Measurements from ENCODE around the gene CADPS. TPM values are rescaled to one million over a fixed set of nuclear protein-coding genes. Genes with fewer than 3 reads are reported as not detected.
A peak's percentile ranks its signal among the peaks of the same experiment; 100 is the strongest.

Gene CADPS
- total and polyA plus RNA-seq, 4 donors = 0.13 to 3.6 (median 0.49) TPM

GRCh38 chr3:62567097-62568021 lies 307.9 kb downstream of the CADPS start:
- Histone ChIP-seq H3K9ac (ENCODE audit: insufficient read depth in 1 of 2, low read length in 2 of 2) (no peak overlapping the region), H3K4me1 (ENCODE audit: control insufficient read depth in 5 of 5, insufficient read depth in 5 of 5, low read length in 5 of 5) (peaks cover 0 to 5% (median 0%) of the 10 kb centered on the region in 5 donors), H3K27me3 (ENCODE audit: control insufficient read depth in 3 of 3, insufficient read depth in 3 of 3, low read length in 2 of 3) (peaks cover 0 to 2% (median 0%) of the 10 kb centered on the region in 3 donors), H3K4me3 (no peak overlapping the region), H3K27ac (ENCODE audit: low read depth in 1 of 2, low read length in 1 of 2) (peak overlapping the region in 1 of 2 donors; percentile 64), H3K9me3 (ENCODE audit: control insufficient read depth in 4 of 4, insufficient read depth in 3 of 4, low read length in 3 of 4) (no peaks in the 10 kb centered on the region), H3K36me3 (ENCODE audit: control insufficient read depth in 4 of 4, insufficient read depth in 4 of 4, low read length in 4 of 4) (no peaks in the 10 kb centered on the region)
- no peak for TF ChIP-seq CTCF (IDR thresholded peaks at IDR 0.05; ENCODE audit: control extremely low read depth, extremely low read depth)
- ATAC-seq (ENCODE audit: insufficient read depth, low FRiP score) (peak; percentile 81), DNase-seq (peak in 2 of 3 donors; percentile 44 to 65)
- 41 to 68% methylated on average over 11 of the region's 11 CpGs for WGBS, 2 donors

GRCh38 chr3:62566022-62566557 lies 309.1 kb downstream of the CADPS start:
- Histone ChIP-seq H3K27me3 (ENCODE audit: control insufficient read depth in 3 of 3, insufficient read depth in 3 of 3, low read length in 2 of 3) (peaks cover 0 to 2% (median 0%) of the 10 kb centered on the region in 3 donors), H3K27ac (ENCODE audit: low read depth in 1 of 2, low read length in 1 of 2) (no peak overlapping the region), H3K36me3 (ENCODE audit: control insufficient read depth in 4 of 4, insufficient read depth in 4 of 4, low read length in 4 of 4) (no peaks in the 10 kb centered on the region), H3K9me3 (ENCODE audit: control insufficient read depth in 4 of 4, insufficient read depth in 3 of 4, low read length in 3 of 4) (no peaks in the 10 kb centered on the region), H3K4me1 (ENCODE audit: control insufficient read depth in 5 of 5, insufficient read depth in 5 of 5, low read length in 5 of 5) (peaks cover 0 to 5% (median 0%) of the 10 kb centered on the region in 5 donors), H3K9ac (ENCODE audit: insufficient read depth in 1 of 2, low read length in 2 of 2) (no peak overlapping the region), H3K4me3 (no peak overlapping the region)
- ATAC-seq (ENCODE audit: insufficient read depth, low FRiP score) (no peak), DNase-seq (no peak)
- no peak for TF ChIP-seq CTCF (IDR thresholded peaks at IDR 0.05; ENCODE audit: control extremely low read depth, extremely low read depth)
- WGBS, 2 donors = 78 to 80% methylated on average over 6 of the region's 6 CpGs

- Histone ChIP-seq H3K36me3 (ENCODE audit: control insufficient read depth in 4 of 4, insufficient read depth in 4 of 4, low read length in 4 of 4) (no peaks in the 10 kb centered on the region), H3K9ac (ENCODE audit: insufficient read depth in 1 of 2, low read length in 2 of 2) (no peak overlapping the region), H3K4me1 (ENCODE audit: control insufficient read depth in 5 of 5, insufficient read depth in 5 of 5, low read length in 5 of 5) (peaks cover 0 to 5% (median 0%) of the 10 kb centered on the region in 5 donors), H3K27me3 (ENCODE audit: control insufficient read depth in 3 of 3, insufficient read depth in 3 of 3, low read length in 2 of 3) (peaks cover 0 to 3% (median under 1%) of the 10 kb centered on the region in 3 donors), H3K9me3 (ENCODE audit: control insufficient read depth in 4 of 4, insufficient read depth in 3 of 4, low read length in 3 of 4) (no peaks in the 10 kb centered on the region), H3K27ac (ENCODE audit: low read depth in 1 of 2, low read length in 1 of 2) (no peak overlapping the region), H3K4me3 (no peak overlapping the region)
- ATAC-seq (ENCODE audit: insufficient read depth, low FRiP score) (no peak), DNase-seq (no peak)
- TF ChIP-seq CTCF (IDR thresholded peaks at IDR 0.05; ENCODE audit: control extremely low read depth, extremely low read depth) = no peak
These were observed 312.6 kb downstream of the CADPS start for GRCh38 chr3:62562596-62562995.

Measured in lung (tissue), 12 donors.